Panc1 (cell line): ENCODE results near the gene MAP6D1. TPM values are rescaled to one million over a fixed set of nuclear protein-coding genes. Genes with fewer than 3 reads are reported as not detected.

Experiments used
- ATAC-seq: fragments of 200-7000 bp; cut with Tn5 transposase; 2 replicates; pipeline ENCODE4 v1.9.1; 2020; ENCODE audit warnings: mild to moderate bottlenecking, moderate library complexity
- BruUV-seq: library from RNA; stranded (reverse); fragments of 400-500 nt; replicated peaks from 2 replicates; lab custom pipeline; 2021; lab: Mats Ljungman, UMichigan
- CTCF ChIA-PET: fragments of 300-600 bp; sonication (Branson Sonifier 250); formaldehyde crosslinking; loops from one replicate; lab custom pipeline; 2022; ENCODE audit warnings: antibody characterized with exemption; lab: Charles Lee
- POLR2A ChIA-PET: fragments of 300-600 bp; sonication (Branson Sonifier 250); formaldehyde crosslinking; loops from one replicate; lab custom pipeline; 2022; ENCODE audit warnings: antibody characterized with exemption; lab: Charles Lee
- DNase-seq: peaks from one replicate; pipeline ENCODE4 v3.0.0-alpha.2; 2010; ENCODE audit warnings: low read depth, low spot score
- H3K27ac ChIP-seq: 2 replicates; pipeline ENCODE4 v1.5.1; 2011; ENCODE audit warnings: mild to moderate bottlenecking, low read length, inconsistent platforms
- H3K27me3 ChIP-seq: fragments of 200-500 bp; sonication (Bioruptor generic); 2 replicates; pipeline ENCODE4 v1.6.0; 2014; ENCODE audit warnings: low read length, inconsistent platforms; ENCODE audit not compliant: control insufficient read depth, insufficient read depth
- H3K36me3 ChIP-seq: fragments of 200-500 bp; sonication (Bioruptor generic); 2 replicates; pipeline ENCODE4 v1.5.1; 2014; ENCODE audit warnings: inconsistent platforms, mild to moderate bottlenecking, low read length, moderate library complexity; ENCODE audit not compliant: control insufficient read depth, insufficient read depth
- H3K4me1 ChIP-seq: 2 replicates; pipeline ENCODE4 v1.5.1; 2011; ENCODE audit warnings: inconsistent platforms, mild to moderate bottlenecking, low read length, moderate library complexity; ENCODE audit not compliant: control insufficient read depth, insufficient read depth
- H3K4me3 ChIP-seq, 2 experiments: 2 replicates each; pipeline ENCODE4 v1.5.1; 2011 to 2012; ENCODE audit warnings: low read depth in 2 of 2, low read length in 2 of 2, mild to moderate bottlenecking in 2 of 2, inconsistent platforms in 1 of 2, moderate library complexity in 1 of 2
- H3K9me3 ChIP-seq: fragments of 200-500 bp; sonication (Bioruptor generic); 2 replicates; pipeline ENCODE4 v1.5.1; 2014; ENCODE audit warnings: low read depth, mild to moderate bottlenecking, inconsistent platforms, low read length, moderate library complexity; ENCODE audit not compliant: control insufficient read depth, insufficient read depth
- POLR2AphosphoS5 ChIP-seq: IDR thresholded peaks from 2 replicates; pipeline ENCODE4 v1.6.1; 2012; ENCODE audit warnings: mild to moderate bottlenecking, low read depth, low read length, moderate library complexity
- SIN3A ChIP-seq: IDR thresholded peaks from 2 replicates; pipeline ENCODE4 v1.6.1; 2012; ENCODE audit warnings: low read depth, mild to moderate bottlenecking, low read length, moderate library complexity, borderline replicate concordance; ENCODE audit not compliant: insufficient read depth
- TCF7L2 ChIP-seq: IDR thresholded peaks from 2 replicates; pipeline ENCODE4 v1.6.1; 2011; ENCODE audit warnings: mild to moderate bottlenecking, low read depth, low read length, inconsistent platforms
- in situ Hi-C: cut with HindIII; loops from 2 replicates; pipeline ENCODE4 v1.10.0; 2016; ENCODE audit warnings: low sequenced_read_pairs, low pct_unique_long_range_greater_than_20kb
- intact Hi-C: fragments of 100-400 bp; cut with micrococcal nuclease; formaldehyde crosslinking; loops from one replicate; pipeline ENCODE4 v1.10.0; 2022; ENCODE audit not compliant: unreplicated experiment
- total RNA-seq: library from RNA; stranded (reverse); gene quantifications from one replicate; pipeline ENCODE4 v1.2.1, GENCODE V29; 2021; ENCODE audit not compliant: unreplicated experiment
- TF ChIP-seq, protein P1 (sequence below): fragments of 450-650 bp; IDR thresholded peaks from 2 replicates; pipeline ENCODE4 v1.5.1; 2017; ENCODE audit warnings: mild to moderate bottlenecking
- TF ChIP-seq, protein P2 (sequence below), 2 experiments: IDR thresholded peaks; 2 replicates each; pipeline ENCODE4 v1.6.1; 2011 to 2012; ENCODE audit warnings: low read depth in 2 of 2, control low read depth in 1 of 2, low read length in 1 of 2, mild to moderate bottlenecking in 1 of 2, moderate library complexity in 1 of 2; ENCODE audit not compliant: insufficient read depth in 1 of 2

MAP6D1 gene
- total RNA-seq, 1 experiment from 2014 or later: 7.9 TPM

DNA sequence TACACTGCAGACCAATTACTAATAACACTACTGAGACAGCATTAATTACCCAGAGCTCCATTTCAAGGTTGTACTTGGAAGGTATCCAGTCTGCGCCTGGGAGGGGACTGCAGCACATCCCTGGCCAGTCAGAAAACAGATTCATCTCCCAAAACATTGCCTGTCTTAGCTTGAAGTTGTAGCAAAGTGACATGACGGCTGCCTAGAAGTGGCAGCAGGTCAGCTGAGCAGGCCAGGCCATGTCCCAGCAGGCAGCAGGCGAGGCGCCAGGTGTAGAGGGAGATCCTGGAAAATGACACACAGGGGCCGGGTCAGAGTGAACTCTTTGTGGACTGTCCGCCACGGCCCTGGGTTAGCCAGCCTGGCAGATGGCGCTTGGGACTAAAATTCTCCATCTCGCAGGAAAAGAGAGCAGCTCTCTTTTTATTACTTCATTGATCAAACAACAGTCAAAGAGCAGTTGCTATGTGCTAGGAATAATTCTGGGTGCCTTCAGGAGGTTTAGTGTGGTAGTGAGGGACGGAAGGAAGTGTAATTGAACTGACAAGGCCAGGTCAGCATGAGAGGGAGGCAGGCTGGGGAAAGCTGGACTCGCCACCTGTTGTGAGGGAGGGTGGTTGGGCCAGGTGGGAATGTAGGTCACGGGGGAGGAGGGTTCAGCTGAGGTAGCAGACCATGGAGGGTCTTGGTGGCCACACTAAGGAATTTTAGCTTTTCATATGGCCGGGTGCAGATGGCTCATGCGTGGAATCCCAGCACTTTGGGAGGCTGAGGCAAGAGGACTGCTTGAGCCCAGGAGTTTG, 1.3 kb upstream of the MAP6D1 start:
- H3K4me3 ChIP-seq: no peak overlapping the region; a peak in 1 of 4 replicates
- BruUV-seq: no TSS peak
- H3K36me3 ChIP-seq: no peaks in the 10 kb centered on the region
- DNase-seq (no peak), ATAC-seq (no peak)
- ChIA-PET CTCF (interaction anchor here (0.6 to 1.6 kb wide), 2 partner anchors 58 to 399 kb away, joined by 4 to 6 read pairs; partner anchors contain the start of gene PARL), POLR2A (no interaction called here)
- in situ Hi-C loops (no loop called here), intact Hi-C loops (no loop called here)
- no peaks in the 10 kb centered on the region for H3K9me3 ChIP-seq
- no peak overlapping the region for H3K27ac ChIP-seq
- TF ChIP-seq POLR2AphosphoS5 (no peak), SIN3A (no peak), TCF7L2 (no peak)
- TF ChIP-seq, protein P1, sequence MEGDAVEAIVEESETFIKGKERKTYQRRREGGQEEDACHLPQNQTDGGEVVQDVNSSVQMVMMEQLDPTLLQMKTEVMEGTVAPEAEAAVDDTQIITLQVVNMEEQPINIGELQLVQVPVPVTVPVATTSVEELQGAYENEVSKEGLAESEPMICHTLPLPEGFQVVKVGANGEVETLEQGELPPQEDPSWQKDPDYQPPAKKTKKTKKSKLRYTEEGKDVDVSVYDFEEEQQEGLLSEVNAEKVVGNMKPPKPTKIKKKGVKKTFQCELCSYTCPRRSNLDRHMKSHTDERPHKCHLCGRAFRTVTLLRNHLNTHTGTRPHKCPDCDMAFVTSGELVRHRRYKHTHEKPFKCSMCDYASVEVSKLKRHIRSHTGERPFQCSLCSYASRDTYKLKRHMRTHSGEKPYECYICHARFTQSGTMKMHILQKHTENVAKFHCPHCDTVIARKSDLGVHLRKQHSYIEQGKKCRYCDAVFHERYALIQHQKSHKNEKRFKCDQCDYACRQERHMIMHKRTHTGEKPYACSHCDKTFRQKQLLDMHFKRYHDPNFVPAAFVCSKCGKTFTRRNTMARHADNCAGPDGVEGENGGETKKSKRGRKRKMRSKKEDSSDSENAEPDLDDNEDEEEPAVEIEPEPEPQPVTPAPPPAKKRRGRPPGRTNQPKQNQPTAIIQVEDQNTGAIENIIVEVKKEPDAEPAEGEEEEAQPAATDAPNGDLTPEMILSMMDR: no peak
- TF ChIP-seq, protein P2, sequence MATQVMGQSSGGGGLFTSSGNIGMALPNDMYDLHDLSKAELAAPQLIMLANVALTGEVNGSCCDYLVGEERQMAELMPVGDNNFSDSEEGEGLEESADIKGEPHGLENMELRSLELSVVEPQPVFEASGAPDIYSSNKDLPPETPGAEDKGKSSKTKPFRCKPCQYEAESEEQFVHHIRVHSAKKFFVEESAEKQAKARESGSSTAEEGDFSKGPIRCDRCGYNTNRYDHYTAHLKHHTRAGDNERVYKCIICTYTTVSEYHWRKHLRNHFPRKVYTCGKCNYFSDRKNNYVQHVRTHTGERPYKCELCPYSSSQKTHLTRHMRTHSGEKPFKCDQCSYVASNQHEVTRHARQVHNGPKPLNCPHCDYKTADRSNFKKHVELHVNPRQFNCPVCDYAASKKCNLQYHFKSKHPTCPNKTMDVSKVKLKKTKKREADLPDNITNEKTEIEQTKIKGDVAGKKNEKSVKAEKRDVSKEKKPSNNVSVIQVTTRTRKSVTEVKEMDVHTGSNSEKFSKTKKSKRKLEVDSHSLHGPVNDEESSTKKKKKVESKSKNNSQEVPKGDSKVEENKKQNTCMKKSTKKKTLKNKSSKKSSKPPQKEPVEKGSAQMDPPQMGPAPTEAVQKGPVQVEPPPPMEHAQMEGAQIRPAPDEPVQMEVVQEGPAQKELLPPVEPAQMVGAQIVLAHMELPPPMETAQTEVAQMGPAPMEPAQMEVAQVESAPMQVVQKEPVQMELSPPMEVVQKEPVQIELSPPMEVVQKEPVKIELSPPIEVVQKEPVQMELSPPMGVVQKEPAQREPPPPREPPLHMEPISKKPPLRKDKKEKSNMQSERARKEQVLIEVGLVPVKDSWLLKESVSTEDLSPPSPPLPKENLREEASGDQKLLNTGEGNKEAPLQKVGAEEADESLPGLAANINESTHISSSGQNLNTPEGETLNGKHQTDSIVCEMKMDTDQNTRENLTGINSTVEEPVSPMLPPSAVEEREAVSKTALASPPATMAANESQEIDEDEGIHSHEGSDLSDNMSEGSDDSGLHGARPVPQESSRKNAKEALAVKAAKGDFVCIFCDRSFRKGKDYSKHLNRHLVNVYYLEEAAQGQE (IDR thresholded peaks at IDR 0.05; ENCODE audit: insufficient read depth in 1 of 2, low read depth in 2 of 2, low read length in 1 of 2): no peak
- peaks cover 17% of the 10 kb centered on the region for H3K4me1 ChIP-seq
- no peaks in the 10 kb centered on the region for H3K27me3 ChIP-seq

DNA sequence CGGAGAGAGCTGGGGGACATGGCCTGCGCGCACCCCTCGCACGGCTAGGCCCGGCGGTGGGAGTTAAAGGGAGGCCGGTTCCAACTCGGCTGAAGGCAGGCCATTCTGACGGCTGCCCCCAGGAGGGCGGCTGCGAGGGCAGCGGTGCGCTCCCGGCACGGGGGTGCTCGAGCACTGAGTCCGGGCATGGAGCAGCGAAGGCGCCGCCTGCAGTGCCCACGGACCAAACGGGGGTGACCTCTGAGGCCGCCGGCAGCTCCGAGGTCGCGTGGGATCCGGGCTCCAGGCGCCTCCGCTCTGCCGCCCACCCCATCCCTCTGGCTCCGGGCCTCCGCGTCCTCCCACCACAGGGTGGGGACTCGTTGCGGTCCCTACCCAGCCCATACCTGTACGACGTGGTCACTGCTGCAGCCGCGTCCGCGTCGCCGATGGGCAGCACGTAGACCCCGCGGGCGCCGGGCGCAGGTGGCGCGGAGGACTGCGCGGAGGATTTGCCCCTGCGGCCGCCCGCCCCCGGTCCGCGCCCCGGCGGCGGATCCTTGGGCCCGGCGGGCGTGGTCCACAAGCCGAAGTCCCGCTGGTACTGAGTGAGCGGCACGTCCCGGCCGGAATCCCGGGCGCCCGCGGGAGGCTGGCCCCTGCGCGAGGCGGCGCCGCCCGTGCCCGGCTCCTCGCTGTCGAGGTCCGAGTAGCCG, 469 bp downstream of the MAP6D1 start:
- TF ChIP-seq POLR2AphosphoS5 (no peak), SIN3A (0 out of 2 replicates have a peak, but pooled peaks have one; percentile 29), TCF7L2 (no peak)
- TF ChIP-seq, protein P2 (IDR thresholded peaks at IDR 0.05; ENCODE audit: insufficient read depth in 1 of 2, low read depth in 2 of 2, low read length in 1 of 2): no peak
- TF ChIP-seq, protein P1: no peak
- Histone ChIP-seq H3K4me1 (peaks cover 17% of the 10 kb centered on the region), H3K9me3 (no peaks in the 10 kb centered on the region), H3K27ac (peak overlapping the region; percentile 44; the same call in 1 of the 2 replicates), H3K27me3 (no peaks in the 10 kb centered on the region), H3K36me3 (no peaks in the 10 kb centered on the region), H3K4me3 (peak overlapping the region; percentile 63 to 67)
- CTCF ChIA-PET: interaction anchor here (0.6 kb wide), 1 partner anchor 42 kb away, joined by 3 read pairs; no protein-coding TSS in a partner anchor
- ATAC-seq (peak; percentile 67), DNase-seq (no peak)
- BruUV-seq: no TSS peak
- intact Hi-C loops: no loop called here
- in situ Hi-C loops: no loop called here
- POLR2A ChIA-PET: interaction anchor here (0.5 kb wide), 1 partner anchor 127 kb away, joined by 4 read pairs; the partner anchor contains the start of gene YEATS2
